GM19324 (cell line): ENCODE results near the gene IL1RAPL2.
"Not testable (repeated sequence)": the region's sequence is repeated elsewhere in the genome, so short reads cannot be mapped to it uniquely, and the experiment has no call there.

Experiments
- ATAC-seq: cut with Tn5 transposase; IDR thresholded peaks from one replicate; pipeline ENCODE4 v1.9.1; 2021; ENCODE audit warnings: mild to moderate bottlenecking, moderate library complexity; ENCODE audit not compliant: unreplicated experiment, low FRiP score

Gene IL1RAPL2

DNA sequence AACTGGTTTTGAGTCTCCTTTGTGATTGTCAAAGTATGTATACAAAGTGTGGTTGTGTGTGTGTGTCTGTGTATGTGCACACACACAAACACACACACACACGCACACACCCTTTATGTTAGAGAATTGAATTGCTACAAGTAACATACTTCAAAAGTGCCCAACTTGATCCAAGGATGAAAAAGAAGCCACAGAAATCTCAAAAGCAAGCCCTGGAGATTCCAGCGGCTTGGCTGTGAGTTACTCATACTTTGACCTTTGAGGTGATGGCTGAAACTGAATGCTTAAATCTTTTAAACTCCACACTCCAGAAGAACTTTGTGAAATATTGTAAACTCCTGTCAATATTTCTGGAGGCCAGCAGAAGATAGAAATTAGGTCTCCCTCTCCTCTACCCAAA is 1087.9 kb downstream of the IL1RAPL2 start:
- no peak for ATAC-seq

DNA sequence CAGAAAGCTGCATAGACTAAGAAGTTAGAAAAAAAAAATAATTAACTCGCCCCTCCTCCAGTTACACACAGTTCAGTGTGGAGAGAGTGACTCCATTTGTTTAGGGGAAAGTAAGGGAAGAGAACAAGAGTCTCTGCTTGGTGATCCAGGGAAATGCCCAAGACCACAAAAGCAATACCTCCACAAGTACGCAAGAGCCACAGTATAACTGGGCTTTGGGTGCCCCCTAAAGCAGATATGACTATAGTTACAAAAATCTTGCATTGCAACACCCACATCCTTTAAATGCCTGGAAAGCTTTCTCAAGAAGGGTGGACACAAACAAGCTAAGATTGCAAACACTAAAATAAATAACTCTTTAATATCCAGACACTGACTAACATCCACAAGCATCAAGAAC is 1092.1 kb downstream of the IL1RAPL2 start:
- ATAC-seq: no peak

DNA sequence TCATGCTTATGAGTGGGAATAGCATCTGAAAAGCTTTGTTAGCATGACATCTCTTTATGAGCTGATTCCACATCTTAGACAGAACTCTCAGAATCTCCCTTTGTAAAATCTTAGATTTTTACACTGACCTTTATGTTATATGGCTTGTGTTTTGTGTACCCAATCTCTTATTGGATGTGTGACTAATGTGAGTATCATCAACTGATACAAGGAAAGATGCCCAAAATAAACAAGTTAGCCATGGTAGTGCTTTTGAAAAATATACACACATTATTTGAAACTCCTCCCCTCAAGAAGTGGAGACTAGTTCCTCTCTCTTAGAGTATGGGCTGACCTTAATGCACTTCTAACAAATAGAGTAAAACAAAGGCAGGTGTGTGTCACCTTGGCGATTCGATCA is 1096.2 kb downstream of the IL1RAPL2 start:
- ATAC-seq: no peak

DNA sequence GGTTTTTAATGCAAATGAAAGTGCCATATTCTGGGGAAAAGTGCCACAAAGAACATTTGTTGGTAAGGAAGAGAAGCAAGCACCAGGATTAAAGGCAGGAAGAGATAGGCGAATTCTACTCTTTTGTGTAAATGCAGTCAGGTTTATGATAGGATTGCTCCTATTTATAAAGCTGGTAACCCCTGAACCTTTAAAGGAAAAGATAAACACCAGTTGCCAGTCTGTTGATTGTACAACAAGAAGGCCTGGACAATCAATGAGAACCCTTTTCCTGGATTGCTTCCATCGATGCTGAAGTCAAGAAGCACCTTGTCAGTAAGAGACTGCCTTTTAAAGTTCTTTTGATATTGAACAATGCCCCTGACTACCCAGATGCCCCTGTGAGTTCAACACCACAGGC is 1098.2 kb downstream of the IL1RAPL2 start:
- ATAC-seq: no peak

DNA sequence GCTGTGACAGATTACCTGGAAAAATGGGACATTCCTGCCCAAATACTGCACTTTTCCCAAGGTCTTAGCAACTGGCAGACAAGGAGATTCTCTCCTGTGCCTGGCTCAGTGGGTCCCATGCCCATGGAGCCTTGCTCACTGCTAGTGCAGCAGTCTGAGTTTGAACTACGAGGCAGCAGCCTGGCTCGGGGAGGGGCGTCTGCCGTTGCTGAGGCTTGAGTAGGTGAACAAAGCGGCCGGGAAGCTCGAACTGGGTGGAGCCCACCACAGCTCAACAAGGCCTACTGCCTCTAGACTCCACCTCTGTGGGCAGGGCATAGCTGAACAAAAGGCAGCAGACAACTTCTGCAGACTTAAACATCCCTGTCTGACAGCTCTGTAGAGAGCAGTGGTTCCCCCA is 1118.3 kb downstream of the IL1RAPL2 start:
- ATAC-seq: not testable (repeated sequence)

DNA sequence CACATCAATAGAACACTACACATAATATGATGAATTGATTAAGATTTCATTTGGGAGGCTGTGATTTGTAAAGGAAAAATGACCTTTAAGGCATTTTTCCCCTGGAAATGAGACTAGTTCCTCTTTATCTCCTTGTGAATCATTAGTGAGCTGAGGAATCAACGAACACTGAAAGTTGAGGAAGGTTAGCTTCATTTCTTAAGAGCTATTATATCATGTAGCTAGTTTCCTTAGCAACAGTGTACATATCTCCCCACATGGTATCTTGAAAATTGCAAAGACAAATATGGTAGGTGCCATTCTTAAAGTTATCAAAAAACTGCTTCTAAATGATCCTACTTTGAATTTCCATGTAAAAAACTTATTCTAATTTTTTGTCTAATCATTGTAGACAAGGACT is 1128.8 kb downstream of the IL1RAPL2 start:
- ATAC-seq: no peak

DNA sequence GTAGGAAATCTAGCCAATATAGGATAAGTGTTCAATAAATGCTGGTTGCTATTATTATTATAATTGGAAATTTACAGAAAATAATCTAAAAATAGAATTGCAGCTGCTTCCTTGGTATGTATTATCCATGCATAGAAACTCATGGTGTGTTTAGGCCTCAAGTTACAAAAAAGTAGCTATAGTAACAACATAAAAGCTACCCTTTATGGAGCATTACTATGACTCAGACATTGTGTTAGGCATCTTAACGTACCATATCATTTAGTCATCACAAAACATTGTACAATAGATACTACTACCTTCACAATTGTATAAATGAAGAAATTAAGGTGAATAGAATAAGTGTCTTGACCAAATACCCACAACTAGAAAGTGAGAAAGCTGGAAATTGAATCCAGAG is 1129.5 kb downstream of the IL1RAPL2 start:
- no peak for ATAC-seq

DNA sequence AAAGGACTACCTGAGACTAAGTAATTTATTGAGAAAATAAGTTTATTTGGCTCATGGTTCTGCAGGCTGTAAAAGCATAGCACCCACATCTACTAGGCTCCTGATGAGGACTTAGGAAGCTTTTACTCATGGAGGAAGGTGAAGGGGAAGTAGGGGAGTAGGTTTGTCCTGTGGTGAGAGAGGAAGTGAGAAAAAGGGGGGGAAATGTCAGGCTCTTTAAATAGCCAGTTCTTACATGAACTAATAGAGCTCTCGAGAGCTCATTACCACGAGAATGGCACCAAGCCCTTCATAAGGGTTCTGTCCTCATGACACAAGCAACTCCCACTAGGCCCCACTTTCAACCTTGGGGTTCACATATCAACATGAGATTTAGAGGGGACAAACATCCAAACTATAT is 1130.9 kb downstream of the IL1RAPL2 start:
- no peak for ATAC-seq

DNA sequence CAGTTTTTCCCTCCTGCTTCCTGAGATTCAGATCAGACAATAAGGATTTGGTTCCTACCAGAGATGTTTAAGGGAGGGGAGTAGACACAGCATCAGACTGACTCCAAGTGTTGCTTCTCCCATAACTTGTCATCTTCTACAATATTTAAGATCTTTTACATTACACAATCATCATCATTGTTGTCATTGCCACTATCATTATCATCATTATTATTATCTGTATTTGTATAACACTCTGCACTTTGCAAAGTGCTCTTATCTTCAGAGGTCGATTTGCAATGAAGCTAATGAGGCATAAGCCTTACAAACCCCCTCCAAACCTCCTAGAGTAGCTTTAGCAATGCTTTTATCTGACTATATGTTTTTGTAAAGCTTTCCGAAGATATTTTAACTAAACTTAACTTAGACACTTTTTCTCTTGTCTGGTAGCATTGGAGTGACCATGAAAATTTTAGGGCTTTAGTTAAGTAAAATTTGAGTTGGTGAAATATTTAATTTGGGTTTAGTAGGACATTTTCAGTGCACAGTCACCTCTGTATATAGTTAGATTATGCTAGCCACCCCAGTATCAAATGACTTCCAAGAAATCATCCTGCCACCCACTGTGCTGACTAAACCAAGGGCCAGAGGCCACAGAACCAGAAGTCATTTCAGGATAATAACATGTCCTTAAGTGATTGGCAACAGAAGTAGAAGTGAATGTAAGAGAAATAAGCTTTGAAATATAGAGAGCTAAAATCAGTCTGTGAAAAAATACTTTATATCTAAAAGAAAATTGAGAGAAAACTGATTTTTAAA is 1132.2 kb downstream of the IL1RAPL2 start:
- no peak for ATAC-seq

DNA sequence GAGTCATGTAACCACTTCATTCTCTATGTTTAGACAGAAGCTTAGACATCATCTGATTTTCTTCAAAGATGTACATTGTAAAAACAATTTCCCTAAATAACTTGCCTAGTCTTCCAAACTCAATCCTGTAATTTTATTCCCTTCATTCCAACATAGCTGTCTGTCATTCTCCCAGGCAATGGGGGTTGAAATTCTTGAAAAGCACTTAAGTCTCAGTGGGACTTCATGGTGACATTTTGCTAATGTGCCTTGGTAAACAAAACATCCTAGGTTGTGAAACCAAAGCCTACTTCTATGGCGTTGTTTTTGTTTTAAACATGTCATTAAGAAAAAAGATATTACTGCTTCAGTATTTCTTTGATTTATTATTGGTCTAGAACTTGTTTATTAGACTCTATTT is 1134.3 kb downstream of the IL1RAPL2 start:
- ATAC-seq: no peak

DNA sequence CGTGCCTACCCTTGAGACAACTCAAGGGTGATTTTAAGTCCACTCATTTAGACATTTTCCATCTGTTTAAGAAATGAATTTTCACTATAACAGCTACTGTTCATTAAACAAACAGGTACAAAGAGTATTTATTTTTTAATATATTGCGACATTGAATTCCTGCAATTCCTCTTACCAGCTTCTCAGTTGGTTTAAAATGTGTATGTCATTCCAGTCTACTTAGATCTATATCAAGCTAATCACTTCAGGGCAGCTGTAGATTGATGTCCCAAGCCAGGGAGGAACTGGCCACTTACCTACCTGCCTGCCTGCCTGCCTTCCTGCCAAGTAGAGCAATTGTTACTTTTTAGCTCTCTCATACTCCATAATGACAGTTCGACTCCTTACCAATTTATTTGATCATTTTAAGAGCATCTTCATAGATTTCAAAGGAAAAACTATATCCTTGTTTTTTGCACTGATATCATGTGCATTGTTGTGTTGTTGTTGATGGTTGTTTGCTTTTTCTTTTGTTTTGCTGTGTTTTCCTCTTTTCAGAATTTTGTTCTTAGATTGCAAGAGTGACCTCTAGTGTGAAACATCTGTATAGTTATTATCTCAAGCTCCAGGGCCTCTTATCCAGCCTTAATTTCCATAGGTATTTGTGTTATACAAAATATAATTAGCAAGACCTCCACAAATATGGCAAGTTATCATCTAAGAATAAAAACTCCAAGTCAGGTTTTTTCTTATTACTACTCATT is 1135.5 kb downstream of the IL1RAPL2 start:
- ATAC-seq: no peak

DNA sequence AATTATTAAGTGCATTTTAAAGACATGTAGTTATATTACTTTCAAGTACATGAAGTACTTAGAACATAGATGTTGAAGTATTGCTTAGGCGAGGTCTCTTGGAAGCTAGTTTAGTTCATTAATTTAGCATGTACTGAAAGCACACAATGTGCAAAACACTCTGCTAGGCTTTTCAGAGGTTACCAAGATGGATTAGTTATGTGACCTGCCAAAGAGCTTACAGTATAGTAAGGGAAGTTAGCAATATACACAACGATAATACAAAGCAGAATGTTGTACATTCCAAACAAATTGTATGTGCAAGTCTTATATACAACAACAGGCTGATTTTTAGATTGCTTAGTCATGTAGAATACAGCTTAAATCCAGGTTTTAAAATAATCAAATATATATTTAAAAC is 1137.9 kb downstream of the IL1RAPL2 start:
- ATAC-seq: no peak

DNA sequence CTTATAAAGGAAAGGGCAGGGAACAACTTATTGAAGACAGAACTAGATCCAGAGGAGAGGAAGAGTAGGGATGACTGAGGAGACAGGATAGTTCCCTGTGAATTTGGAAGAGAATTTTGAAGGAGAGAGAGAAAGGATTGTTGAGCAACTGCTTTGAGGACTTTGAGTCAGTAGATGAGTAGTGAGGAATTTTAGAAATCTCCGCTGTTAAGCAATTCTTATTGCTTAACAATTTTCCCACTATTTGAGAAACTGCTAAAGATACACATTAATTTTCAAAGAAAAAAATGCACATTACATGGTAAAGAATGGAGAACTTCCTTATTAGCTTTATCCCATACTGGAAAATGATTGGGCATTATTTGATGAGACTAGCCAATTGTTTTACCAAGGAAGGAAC is 1140.0 kb downstream of the IL1RAPL2 start:
- ATAC-seq: no peak

DNA sequence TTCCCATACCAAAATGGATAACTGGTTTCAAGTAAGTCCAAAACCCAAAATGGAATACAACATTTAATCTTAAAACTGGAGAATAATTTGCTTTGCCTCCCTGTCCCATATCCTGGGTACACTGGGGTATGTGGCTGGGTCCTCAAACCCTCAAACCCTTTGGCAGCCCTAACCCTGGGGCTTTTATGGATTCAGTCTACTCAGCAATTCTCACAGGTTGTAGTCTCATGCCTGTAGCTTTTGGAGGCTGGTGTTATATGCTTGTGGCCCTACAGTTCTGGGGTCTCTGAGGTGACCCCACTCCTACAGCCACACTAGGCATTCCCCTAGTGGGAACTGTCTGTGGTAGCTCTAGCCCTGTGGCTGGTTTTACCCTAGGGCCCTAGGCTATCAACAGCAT is 1145.8 kb downstream of the IL1RAPL2 start:
- no peak for ATAC-seq

DNA sequence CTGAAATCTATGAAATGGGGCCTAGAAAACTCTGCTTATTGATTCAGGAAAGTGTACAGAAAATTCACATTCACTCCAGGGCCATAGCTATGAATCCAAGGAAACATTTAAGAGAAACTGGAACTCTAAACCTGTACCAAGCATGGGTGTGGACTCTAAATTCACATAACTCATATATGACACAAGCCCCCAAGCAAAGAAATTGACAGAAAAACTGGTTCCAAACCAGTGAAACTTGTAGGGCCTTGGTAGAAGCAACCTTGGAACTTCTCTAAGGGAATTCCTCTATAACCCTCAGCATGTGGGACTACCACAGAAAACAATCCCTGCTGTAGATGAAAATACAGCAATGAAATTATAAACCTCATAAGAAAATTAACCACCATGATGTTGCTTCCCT is 1149.7 kb downstream of the IL1RAPL2 start:
- ATAC-seq: no peak

DNA sequence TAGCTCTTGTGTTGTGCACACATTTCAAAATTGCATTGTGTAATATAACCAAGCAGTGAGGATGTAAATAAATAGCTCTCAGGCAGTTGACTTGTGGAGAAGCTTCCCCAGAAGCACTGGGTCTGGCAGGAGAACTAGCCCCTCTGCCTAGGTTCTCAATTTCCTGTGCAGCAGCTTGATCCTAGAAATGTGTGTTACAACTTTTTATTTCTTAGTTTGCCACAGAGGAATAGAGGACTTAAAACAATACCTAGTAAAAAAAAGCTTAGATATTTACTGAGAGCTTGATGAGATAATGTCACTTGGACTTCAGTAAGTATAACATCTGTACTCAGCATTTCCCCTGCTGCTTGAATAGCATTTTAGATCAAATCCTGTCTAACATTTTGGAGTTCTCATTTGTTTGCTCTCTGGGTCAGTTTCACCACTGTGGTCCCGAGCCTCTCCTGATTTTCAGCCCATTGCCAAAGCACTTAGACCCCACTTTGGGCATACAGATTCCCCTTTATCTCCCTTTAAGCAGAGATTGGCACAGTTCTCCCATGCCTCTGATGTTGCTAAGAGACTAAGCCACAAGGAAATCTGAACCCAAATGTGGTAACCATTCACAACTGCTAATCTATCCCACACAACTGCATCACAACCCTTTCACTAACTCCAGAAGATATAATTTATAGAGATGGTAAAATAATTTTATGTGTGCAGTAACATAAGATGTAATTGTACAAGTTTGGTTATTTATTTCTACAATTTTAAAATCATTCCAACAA is 1158.2 kb downstream of the IL1RAPL2 start:
- no peak for ATAC-seq

DNA sequence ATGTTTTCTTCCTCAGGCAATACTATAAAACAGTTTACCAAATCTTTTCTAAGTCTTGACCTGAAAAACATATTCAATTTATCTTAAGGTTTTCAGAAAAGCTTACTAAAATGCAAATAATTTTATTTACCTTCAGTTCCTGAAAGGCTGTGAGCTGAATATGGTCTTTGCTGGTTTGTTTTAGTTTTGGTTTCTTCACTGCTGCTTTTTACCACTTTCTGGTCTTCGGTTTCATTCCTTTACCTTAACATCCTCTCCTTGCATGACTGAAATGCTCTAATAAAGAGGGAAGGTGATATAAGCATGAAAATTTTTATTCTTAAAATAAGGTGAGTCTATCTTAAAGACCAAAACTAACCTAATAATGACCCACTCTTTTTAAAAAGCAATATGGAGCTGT is 1159.2 kb downstream of the IL1RAPL2 start:
- ATAC-seq: peak; percentile 68

DNA sequence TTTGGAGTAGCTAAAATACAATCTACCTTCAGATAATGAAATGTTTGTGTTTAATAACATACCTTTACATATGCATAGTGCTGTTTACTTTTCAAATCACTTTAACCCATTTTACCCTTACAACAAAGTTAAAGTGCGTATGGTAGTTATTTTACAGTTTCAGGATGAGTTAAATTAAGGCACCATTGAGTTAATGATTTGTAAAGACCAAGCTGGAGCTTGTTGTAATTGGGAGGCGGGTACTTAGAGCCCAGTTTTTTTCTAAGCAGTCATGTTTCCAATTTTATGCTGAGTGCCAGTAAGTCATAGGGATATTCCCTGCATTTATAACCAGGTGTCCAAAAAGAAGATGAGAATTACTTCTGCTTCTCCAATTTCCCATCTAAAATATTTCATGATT is 1172.2 kb downstream of the IL1RAPL2 start:
- ATAC-seq: no peak

DNA sequence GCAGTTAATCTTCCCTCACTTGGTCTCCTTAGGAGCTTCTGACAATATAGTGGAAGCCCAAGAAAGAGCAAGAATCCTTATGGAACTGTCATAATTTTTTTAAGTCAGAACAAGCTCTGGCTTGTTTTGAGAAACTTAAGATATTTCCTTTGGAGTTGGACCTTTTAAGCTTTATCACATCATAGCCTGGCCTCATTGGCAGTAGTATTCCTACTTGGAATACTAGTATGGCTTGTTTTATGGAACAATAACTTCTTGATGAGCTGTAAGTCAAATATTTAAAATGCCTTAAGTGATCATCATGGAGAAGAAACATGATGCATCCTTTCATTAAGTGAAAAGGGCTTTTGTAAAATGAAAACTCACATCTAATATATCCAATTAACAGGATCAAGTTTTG is 1178.3 kb downstream of the IL1RAPL2 start:
- ATAC-seq: no peak

DNA sequence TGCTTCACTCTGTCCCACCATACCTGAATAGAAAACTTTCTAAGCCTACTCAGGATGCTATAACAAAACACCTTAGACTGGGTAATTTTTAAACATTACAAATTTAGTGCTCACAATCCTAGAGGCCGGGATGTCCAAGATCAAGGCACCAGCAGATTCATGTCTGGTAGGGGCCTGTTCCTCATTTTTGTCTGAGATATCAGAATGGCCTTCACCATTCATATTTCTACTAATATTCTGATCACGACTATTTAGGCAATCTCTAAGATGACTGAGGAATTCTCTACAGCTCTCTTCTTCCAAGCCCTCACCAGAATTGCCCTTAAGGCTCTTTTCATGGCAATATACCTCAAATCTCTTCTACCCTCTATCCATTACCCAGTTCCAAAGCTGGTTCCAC is 1178.9 kb downstream of the IL1RAPL2 start:
- no peak for ATAC-seq

DNA sequence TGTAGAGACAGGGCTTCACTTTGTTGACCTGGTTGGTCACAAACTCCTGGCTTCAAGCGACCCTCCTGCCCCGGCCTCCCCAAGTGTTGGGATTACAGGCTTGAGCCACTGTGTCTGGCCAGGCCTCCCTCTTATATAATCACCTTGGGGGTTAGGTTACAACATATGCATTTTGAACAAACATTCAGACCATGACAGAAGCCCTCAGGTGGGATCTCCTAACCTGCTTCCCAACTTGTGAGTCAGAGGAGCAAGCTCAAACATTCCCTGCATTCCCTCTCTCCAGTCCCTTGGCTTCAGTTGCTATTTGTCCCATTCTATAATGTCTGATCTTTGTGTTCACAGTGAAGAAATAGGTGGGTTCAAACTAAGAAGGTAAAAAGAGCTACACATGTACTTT is 1179.9 kb downstream of the IL1RAPL2 start:
- ATAC-seq: no peak
